T-cell (primary cell): ENCODE measurements around the gene RRP8. TPM values are rescaled to one million over a fixed set of nuclear protein-coding genes. Genes with fewer than 3 reads are reported as not detected.
A peak's percentile ranks its signal among the peaks of the same experiment; 100 is the strongest.

Experiments
- ATAC-seq, 4 experiments: fragments of 200-7000 bp in 3 of 4; fragments of 150-1000 bp in 1 of 4; cut with Tn5 transposase; replicated peaks in 1 of 4; 1 replicate in 3 of 4; 2 replicates in 1 of 4; pipeline ENCODE4 v1.10.0; 2021; ENCODE audit warnings: moderate library complexity in 3 of 4, mild to moderate bottlenecking in 2 of 4, moderate number of reproducible peaks in 1 of 4
- CTCF ChIA-PET, 2 donors: fragments of 300-600 bp; sonication (Branson Sonifier 250); formaldehyde crosslinking; loops; one replicate each; lab custom pipeline; 2022; ENCODE audit warnings: antibody characterized with exemption in 2 of 2; lab: Charles Lee
- POLR2A ChIA-PET, 2 donors: fragments of 300-600 bp; sonication (Branson Sonifier 250); formaldehyde crosslinking; loops; one replicate each; lab custom pipeline; 2022; ENCODE audit warnings: antibody characterized with exemption in 2 of 2; lab: Charles Lee
- DNase-seq, 35 experiments: peaks; one replicate each; pipeline versions ENCODE4 v3.0.0 to v3.0.0-alpha.2; 2013 to 2023
- H3K27ac ChIP-seq: one replicate; pipeline ENCODE4 v1.5.1; 2013; ENCODE audit warnings: low read length
- H3K27me3 ChIP-seq, 2 experiments: replicated peaks in 1 of 2; 1 replicate in 1 of 2; 2 replicates in 1 of 2; pipeline versions ENCODE4 v1.6.1 to v1.7.0; 2013; ENCODE audit warnings: low read length in 1 of 2, mixed read lengths in 1 of 2; ENCODE audit not compliant: control insufficient read depth in 2 of 2, insufficient read depth in 2 of 2; ENCODE audit errors: extremely low read depth in 1 of 2
- H3K36me3 ChIP-seq, 2 donors: 1 replicate in 1 of 2; 2 replicates in 1 of 2; pipeline versions ENCODE4 v1.6.1 to v1.7.0; 2013; ENCODE audit warnings: low read length in 1 of 2; ENCODE audit not compliant: control insufficient read depth in 2 of 2, insufficient read depth in 1 of 2; ENCODE audit errors: extremely low read depth in 1 of 2
- H3K4me1 ChIP-seq, 2 experiments: 1 replicate in 1 of 2; 2 replicates in 1 of 2; pipeline versions ENCODE4 v1.6.1 to v1.7.0; 2013; ENCODE audit warnings: low read length in 2 of 2, mixed read lengths in 1 of 2; ENCODE audit not compliant: insufficient read depth in 2 of 2, control insufficient read depth in 1 of 2; ENCODE audit errors: extremely low read depth in 1 of 2
- H3K4me3 ChIP-seq, 2 donors: 1 replicate in 1 of 2; 2 replicates in 1 of 2; pipeline versions ENCODE4 v1.5.1 to v1.7.0; 2013; ENCODE audit warnings: mild to moderate bottlenecking in 2 of 2, low read length in 1 of 2, moderate library complexity in 1 of 2; ENCODE audit not compliant: control insufficient read depth in 1 of 2; ENCODE audit errors: extremely low read depth in 1 of 2
- H3K9me3 ChIP-seq: 2 replicates; pipeline ENCODE4 v1.7.0; 2013
- H3K27ac Mint-ChIP-seq, 2 donors: one replicate each; pipeline ENCODE4 v1.8.0; 2020 to 2021; ENCODE audit warnings: mild to moderate bottlenecking in 2 of 2, mixed read lengths in 2 of 2
- H3K27me3 Mint-ChIP-seq, 2 donors: one replicate each; pipeline ENCODE4 v1.8.0; 2021 to 2022; ENCODE audit warnings: mixed read lengths in 2 of 2
- H3K36me3 Mint-ChIP-seq: one replicate; pipeline ENCODE4 v1.8.0; 2021; ENCODE audit warnings: mixed read lengths
- H3K4me1 Mint-ChIP-seq, 3 donors: one replicate each; pipeline ENCODE4 v1.8.0; 2020 to 2022; ENCODE audit warnings: mixed read lengths in 3 of 3, mild to moderate bottlenecking in 1 of 3
- H3K4me3 Mint-ChIP-seq, 3 donors: one replicate each; pipeline ENCODE4 v1.8.0; 2020 to 2022; ENCODE audit warnings: mild to moderate bottlenecking in 3 of 3, mixed read lengths in 3 of 3, moderate library complexity in 3 of 3
- H3K9me3 Mint-ChIP-seq, 3 donors: one replicate each; pipeline ENCODE4 v1.8.0; 2020 to 2022; ENCODE audit warnings: mixed read lengths in 3 of 3
- WGBS: methylation state at CpG from one replicate; pipeline ENCODE4 v1.1.5; 2013; ENCODE audit warnings: missing lambda C conversion rate; ENCODE audit not compliant: insufficient coverage; 5-methylcytosine and 5-hydroxymethylcytosine counted together
- total RNA-seq, 35 experiments: library from RNA in 6 of 35; stranded (reverse) in 6 of 35; fragments of 120-200 nt in 1 of 35; gene quantifications; one replicate each; pipeline versions ENCODE4 v1.2.1 to v1.2.4 and lab custom pipeline; 2013 to 2026

The RRP8 gene
- total RNA-seq, 5 donors from 2014 or later (not counting 1 experiment from before 2014, with no cell fraction given) = 24.5 to 35.5 (median 32.2) TPM

GRCh38 chr11:6599881-6600390, 3.5 kb downstream of the RRP8 start:
- Histone ChIP-seq H3K4me3 (no peak overlapping the region), H3K4me1 (peaks cover 12 to 32% of the 10 kb centered on the region in 2 experiments), H3K36me3 (peaks cover 9 to 64% of the 10 kb centered on the region in 2 donors), H3K9me3 (no peaks in the 10 kb centered on the region), H3K27me3 (no peaks in the 10 kb centered on the region), H3K27ac (no peak overlapping the region)
- POLR2A ChIA-PET = interaction anchor here in 1 of 2 donors (0.5 kb wide), 1 partner anchor 217 kb away, joined by 8 read pairs; no protein-coding TSS in a partner anchor
- DNase-seq (no peak), ATAC-seq (no peak)
- CTCF ChIA-PET = interaction anchor here (0.6 to 0.9 kb wide), 2 partner anchors 27 to 929 kb away, joined by 3 read pairs; no protein-coding TSS in a partner anchor
- no peaks in the 10 kb centered on the region for H3K9me3 Mint-ChIP-seq
- H3K36me3 Mint-ChIP-seq = peaks cover 38% of the 10 kb centered on the region
- no peak overlapping the region for H3K4me3 Mint-ChIP-seq
- peaks cover 22 to 31% (median 25%) of the 10 kb centered on the region in 3 donors for H3K4me1 Mint-ChIP-seq
- H3K27me3 Mint-ChIP-seq = no peaks in the 10 kb centered on the region
- WGBS = 100% methylated on average over 2 of the region's 2 CpGs
- H3K27ac Mint-ChIP-seq = no peak overlapping the region

GRCh38 chr11:6599449-6599848, 4.0 kb downstream of the RRP8 start:
- peaks cover 9 to 67% of the 10 kb centered on the region in 2 donors for H3K36me3 ChIP-seq
- POLR2A ChIA-PET = interaction anchor here in 1 of 2 donors (0.5 kb wide), 1 partner anchor 73 kb away, joined by 4 read pairs; no protein-coding TSS in a partner anchor

GRCh38 chr11:6598555-6598954, 4.9 kb downstream of the RRP8 start:
- H3K36me3 ChIP-seq = peaks cover 9 to 71% of the 10 kb centered on the region in 2 donors
- ChIA-PET CTCF (interaction anchor here in 1 of 2 donors (0.6 to 1.1 kb wide), 3 partner anchors 73 to 155 kb away, joined by 3 read pairs; no protein-coding TSS in a partner anchor), POLR2A (no interaction called here)
- WGBS = 100% methylated on average over 2 of the region's 3 CpGs
- DNase-seq (no peak), ATAC-seq (no peak)
- Mint-ChIP-seq H3K27me3 (no peaks in the 10 kb centered on the region), H3K4me1 (peaks cover 30 to 42% (median 34%) of the 10 kb centered on the region in 3 donors), H3K4me3 (no peak overlapping the region), H3K9me3 (no peaks in the 10 kb centered on the region), H3K27ac (peak overlapping the region in 1 of 2 donors; percentile 32), H3K36me3 (peaks cover 49% of the 10 kb centered on the region)
- no peaks in the 10 kb centered on the region for H3K9me3 ChIP-seq
- H3K27me3 ChIP-seq = no peaks in the 10 kb centered on the region
- H3K4me1 ChIP-seq = peaks cover 9 to 25% of the 10 kb centered on the region in 2 experiments
- H3K4me3 ChIP-seq = no peak overlapping the region
- H3K27ac ChIP-seq = no peak overlapping the region

More at GRCh38 chr11:6599449-6599848, 4.0 kb downstream of the RRP8 start:
- no peak overlapping the region for H3K27ac ChIP-seq
- H3K4me3 ChIP-seq = no peak overlapping the region
- H3K9me3 ChIP-seq = no peaks in the 10 kb centered on the region
- Mint-ChIP-seq H3K4me3 (no peak overlapping the region), H3K27me3 (no peaks in the 10 kb centered on the region), H3K9me3 (no peaks in the 10 kb centered on the region), H3K36me3 (peaks cover 41% of the 10 kb centered on the region), H3K27ac (no peak overlapping the region), H3K4me1 (peaks cover 25 to 33% (median 25%) of the 10 kb centered on the region in 3 donors)
- H3K4me1 ChIP-seq = peaks cover 7 to 27% of the 10 kb centered on the region in 2 experiments
- CTCF ChIA-PET = interaction anchor here in 1 of 2 donors (0.6 to 0.9 kb wide), 2 partner anchors 55 to 928 kb away, joined by 3 read pairs; no protein-coding TSS in a partner anchor
- DNase-seq = no peak
- H3K27me3 ChIP-seq = no peaks in the 10 kb centered on the region
- WGBS = 94% methylated on average over 1 of the region's 1 CpG
- ATAC-seq = no peak

- ChIA-PET POLR2A (interaction anchor here in 1 of 2 donors (0.7 to 0.8 kb wide), 2 partner anchors 65 to 106 kb away, joined by 3 read pairs; no protein-coding TSS in a partner anchor), CTCF (interaction anchor here in 1 of 2 donors (0.9 kb wide), 1 partner anchor 141 kb away, joined by 3 read pairs; no protein-coding TSS in a partner anchor)
- Mint-ChIP-seq H3K4me3 (no peak overlapping the region), H3K9me3 (no peaks in the 10 kb centered on the region), H3K36me3 (peaks cover 52% of the 10 kb centered on the region), H3K27ac (no peak overlapping the region), H3K4me1 (peaks cover 30 to 45% (median 40%) of the 10 kb centered on the region in 3 donors), H3K27me3 (no peaks in the 10 kb centered on the region)
- Histone ChIP-seq H3K4me1 (peaks cover 5 to 11% of the 10 kb centered on the region in 2 experiments), H3K27ac (no peak overlapping the region), H3K4me3 (no peak overlapping the region), H3K27me3 (no peaks in the 10 kb centered on the region), H3K36me3 (peaks cover 19 to 80% of the 10 kb centered on the region in 2 donors), H3K9me3 (no peaks in the 10 kb centered on the region)
- 97% methylated on average over 5 of the region's 5 CpGs for WGBS
- DNase-seq = no peak
- no peak for ATAC-seq
These were observed 7.1 kb downstream of the RRP8 start for GRCh38 chr11:6596239-6596877.

GRCh38 chr11:6594142-6594768, 9.2 kb downstream of the RRP8 start:
- H3K27ac Mint-ChIP-seq = peak overlapping the region; percentile 7 to 23
- DNase-seq = no peak
- ATAC-seq = no peak
- Histone ChIP-seq H3K27ac (no peak overlapping the region), H3K4me1 (peaks cover 0 to 5% of the 10 kb centered on the region in 2 experiments), H3K27me3 (no peaks in the 10 kb centered on the region), H3K36me3 (peaks cover 19 to 59% of the 10 kb centered on the region in 2 donors), H3K4me3 (no peak overlapping the region), H3K9me3 (no peaks in the 10 kb centered on the region)
- H3K9me3 Mint-ChIP-seq = no peaks in the 10 kb centered on the region
- 96% methylated on average over 3 of the region's 3 CpGs for WGBS
- H3K4me3 Mint-ChIP-seq = peak overlapping the region in 1 of 3 donors; percentile 23
- H3K4me1 Mint-ChIP-seq = peaks cover 24 to 40% (median 35%) of the 10 kb centered on the region in 3 donors
- H3K27me3 Mint-ChIP-seq = no peaks in the 10 kb centered on the region
- peaks cover 46% of the 10 kb centered on the region for H3K36me3 Mint-ChIP-seq
- ChIA-PET CTCF (no interaction called here), POLR2A (interaction anchor here in 1 of 2 donors (0.6 kb wide), 1 partner anchor 139 kb away, joined by 3 read pairs; no protein-coding TSS in a partner anchor)

- ChIA-PET CTCF (no interaction called here), POLR2A (no interaction called here)
- H3K36me3 Mint-ChIP-seq = peaks cover 34% of the 10 kb centered on the region
These were observed 15.4 kb downstream of the RRP8 start for GRCh38 chr11:6588018-6588417.

More at GRCh38 chr11:6588018-6588417, 15.4 kb downstream of the RRP8 start:
- no CpG with 5 or more reads among the region's 1 CpG for WGBS
- ATAC-seq (no peak), DNase-seq (no peak)
- Mint-ChIP-seq H3K4me1 (peaks cover 0 to 2% (median 0%) of the 10 kb centered on the region in 3 donors), H3K4me3 (no peak overlapping the region), H3K9me3 (peaks cover 0 to 20% (median 18%) of the 10 kb centered on the region in 3 donors), H3K27ac (no peak overlapping the region), H3K27me3 (no peaks in the 10 kb centered on the region)
- no peak overlapping the region for H3K27ac ChIP-seq
- H3K9me3 ChIP-seq = peaks cover 7% of the 10 kb centered on the region
- peaks cover 11 to 14% of the 10 kb centered on the region in 2 donors for H3K36me3 ChIP-seq
- no peaks in the 10 kb centered on the region for H3K4me1 ChIP-seq
- no peak overlapping the region for H3K4me3 ChIP-seq
- H3K27me3 ChIP-seq = no peaks in the 10 kb centered on the region
